PC-9 (cell line): ENCODE measurements around the gene ID2. TPM values are rescaled to one million over a fixed set of nuclear protein-coding genes. Genes with fewer than 3 reads are reported as not detected.
A peak's percentile ranks its signal among the peaks of the same experiment; 100 is the strongest.

Source experiments
- BruUV-seq: library from RNA; stranded (reverse); fragments of 400-500 nt; replicated peaks from 2 replicates; lab custom pipeline; 2021; lab: Mats Ljungman, UMichigan
- CTCF ChIA-PET: fragments of 300-600 bp; sonication (Branson Sonifier 250); formaldehyde crosslinking; loops from one replicate; lab custom pipeline; 2022; ENCODE audit warnings: antibody characterized with exemption; lab: Charles Lee
- POLR2A ChIA-PET: fragments of 300-600 bp; sonication (Branson Sonifier 250); formaldehyde crosslinking; loops from one replicate; lab custom pipeline; 2022; ENCODE audit warnings: antibody characterized with exemption; ENCODE audit not compliant: unreplicated experiment; lab: Charles Lee
- DNase-seq, 2 experiments: peaks; one replicate each; pipeline versions ENCODE4 v3.0.0 to v3.0.0-alpha.2; 2015 to 2022; ENCODE audit warnings: mixed read lengths in 1 of 2
- H2AFZ ChIP-seq: fragments of 200-600 bp; sonication (generic); 2 replicates; pipeline ENCODE4 v1.8.1; 2017; ENCODE audit warnings: antibody characterized with exemption
- H3F3A ChIP-seq: fragments of 200-600 bp; sonication (generic); 2 replicates; pipeline ENCODE4 v1.8.1; 2017; ENCODE audit warnings: antibody characterized with exemption, mild to moderate bottlenecking, low read depth; ENCODE audit not compliant: insufficient read depth
- H3K27ac ChIP-seq: fragments of 200-600 bp; sonication (generic); 2 replicates; pipeline ENCODE4 v1.6.1; 2016; ENCODE audit warnings: mixed run types
- H3K27me3 ChIP-seq: fragments of 200-600 bp; sonication (generic); 2 replicates; pipeline ENCODE4 v1.6.1; 2016; ENCODE audit warnings: low read depth, mixed run types; ENCODE audit not compliant: insufficient read depth
- H3K36me3 ChIP-seq: fragments of 200-600 bp; sonication (generic); 2 replicates; pipeline ENCODE4 v1.6.1; 2016; ENCODE audit warnings: low read depth, mixed run types
- H3K4me1 ChIP-seq: fragments of 200-600 bp; sonication (generic); replicated peaks from 2 replicates; pipeline ENCODE4 v1.6.1; 2016; ENCODE audit warnings: mixed run types; ENCODE audit not compliant: insufficient read depth
- H3K4me2 ChIP-seq: fragments of 200-600 bp; sonication (generic); 2 replicates; pipeline ENCODE4 v1.6.1; 2017; ENCODE audit warnings: mixed run types
- H3K4me3 ChIP-seq: fragments of 200-600 bp; sonication (generic); 2 replicates; pipeline ENCODE4 v1.6.1; 2016; ENCODE audit warnings: mixed run types
- H3K79me2 ChIP-seq: fragments of 200-600 bp; sonication (generic); 2 replicates; pipeline ENCODE4 v1.6.1; 2017; ENCODE audit warnings: low read depth, mixed run types
- H3K9me2 ChIP-seq: fragments of 200-600 bp; sonication (generic); 2 replicates; pipeline ENCODE4 v1.8.1; 2017; ENCODE audit warnings: mild to moderate bottlenecking; ENCODE audit not compliant: insufficient read depth
- H3K9me3 ChIP-seq: fragments of 200-600 bp; sonication (generic); 2 replicates; pipeline ENCODE4 v1.8.1; 2016; ENCODE audit warnings: low read depth; ENCODE audit not compliant: insufficient read depth
- H4K20me1 ChIP-seq: fragments of 200-600 bp; sonication (generic); 2 replicates; pipeline ENCODE4 v1.8.1; 2017; ENCODE audit not compliant: insufficient read depth
- EZH2 ChIP-seq: fragments of 200-600 bp; sonication (generic); IDR thresholded peaks from 2 replicates; pipeline ENCODE4 v1.8.0; 2017; ENCODE audit warnings: antibody characterized with exemption, low read depth
- intact Hi-C: fragments of 100-400 bp; cut with micrococcal nuclease; formaldehyde crosslinking; loops from one replicate; pipeline ENCODE4 v1.10.0; 2022; ENCODE audit not compliant: unreplicated experiment
- total RNA-seq: library from RNA; stranded (reverse); gene quantifications from 2 replicates; pipeline ENCODE4 v1.2.3, GENCODE V29; 2021
- TF ChIP-seq, protein P1 (sequence below): fragments of 200-600 bp; sonication (generic); conservative IDR thresholded peaks from 2 replicates; pipeline ENCODE4 v1.6.1; 2017; ENCODE audit warnings: mixed run types, antibody characterized with exemption, mild to moderate bottlenecking, moderate library complexity

The ID2 gene
- total RNA-seq, 1 experiment from 2014 or later, result 0.61 TPM

DNA sequence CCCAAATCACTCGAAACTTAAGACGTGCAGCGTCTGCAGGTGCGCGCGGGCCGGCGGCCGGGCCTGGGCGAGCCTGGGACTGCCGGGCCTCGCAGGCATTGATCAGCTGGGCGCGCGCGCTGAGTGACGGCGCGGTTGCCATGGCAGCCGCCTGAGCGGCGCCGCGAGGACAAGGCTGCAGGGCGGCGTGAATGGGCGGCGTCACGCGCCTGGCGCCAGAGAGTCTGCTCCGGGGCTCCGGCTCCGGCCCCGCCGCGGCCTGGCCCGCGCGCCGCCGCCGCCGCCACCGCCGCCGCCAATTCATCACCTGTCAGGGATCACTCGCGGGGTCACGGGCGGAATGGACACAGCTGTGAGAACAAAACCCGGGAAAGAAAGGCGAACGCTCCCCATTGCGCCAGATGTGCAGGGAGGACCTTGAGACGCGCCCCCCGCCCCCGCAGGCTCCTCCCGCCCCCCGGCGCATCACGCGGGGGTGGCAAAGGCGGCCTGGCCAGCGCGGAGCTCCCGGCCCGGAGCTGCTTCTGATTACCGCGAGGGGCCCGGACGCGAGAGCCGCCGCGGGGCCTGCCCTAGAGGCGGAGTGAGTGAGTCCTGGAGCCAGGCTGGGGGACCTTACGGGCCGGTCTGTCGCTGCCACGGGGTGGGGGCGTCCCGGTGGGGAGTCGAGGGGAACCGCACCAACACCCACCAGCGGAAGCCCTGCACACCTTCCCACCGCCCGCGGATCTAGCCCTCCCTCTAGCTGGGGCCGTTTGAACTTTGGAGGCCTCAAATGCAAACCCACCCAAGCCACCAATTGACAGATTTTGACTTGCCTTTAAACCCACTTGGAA lies 2.9 kb upstream of the ID2 start:
- POLR2A ChIA-PET, result no interaction called here
- no peak overlapping the region for H2AFZ ChIP-seq
- H3K4me2 ChIP-seq, result peak overlapping the region; percentile 64; the same call in 1 of the 2 replicates
- peak; percentile 41 to 82 for DNase-seq
- BruUV-seq, result no TSS peak
- 0 out of 2 replicates have a peak, but pooled peaks cover 3% of the 10 kb centered on the region for H3F3A ChIP-seq
- no peaks in the 10 kb centered on the region for H3K9me2 ChIP-seq
- no peak overlapping the region for H3K4me3 ChIP-seq
- no peaks in the 10 kb centered on the region for H3K79me2 ChIP-seq
- no peak overlapping the region for H3K27ac ChIP-seq
- H3K4me1 ChIP-seq, result no peaks in the 10 kb centered on the region; the same call in 1 of the 2 replicates
- intact Hi-C loops, result no loop called here
- H3K9me3 ChIP-seq, result 0 out of 2 replicates have a peak, but pooled peaks cover 6% of the 10 kb centered on the region
- no peaks in the 10 kb centered on the region for H4K20me1 ChIP-seq
- CTCF ChIA-PET, result no interaction called here
- no peaks in the 10 kb centered on the region for H3K36me3 ChIP-seq
- peaks cover 74% of the 10 kb centered on the region for H3K27me3 ChIP-seq
- TF ChIP-seq, protein P1, sequence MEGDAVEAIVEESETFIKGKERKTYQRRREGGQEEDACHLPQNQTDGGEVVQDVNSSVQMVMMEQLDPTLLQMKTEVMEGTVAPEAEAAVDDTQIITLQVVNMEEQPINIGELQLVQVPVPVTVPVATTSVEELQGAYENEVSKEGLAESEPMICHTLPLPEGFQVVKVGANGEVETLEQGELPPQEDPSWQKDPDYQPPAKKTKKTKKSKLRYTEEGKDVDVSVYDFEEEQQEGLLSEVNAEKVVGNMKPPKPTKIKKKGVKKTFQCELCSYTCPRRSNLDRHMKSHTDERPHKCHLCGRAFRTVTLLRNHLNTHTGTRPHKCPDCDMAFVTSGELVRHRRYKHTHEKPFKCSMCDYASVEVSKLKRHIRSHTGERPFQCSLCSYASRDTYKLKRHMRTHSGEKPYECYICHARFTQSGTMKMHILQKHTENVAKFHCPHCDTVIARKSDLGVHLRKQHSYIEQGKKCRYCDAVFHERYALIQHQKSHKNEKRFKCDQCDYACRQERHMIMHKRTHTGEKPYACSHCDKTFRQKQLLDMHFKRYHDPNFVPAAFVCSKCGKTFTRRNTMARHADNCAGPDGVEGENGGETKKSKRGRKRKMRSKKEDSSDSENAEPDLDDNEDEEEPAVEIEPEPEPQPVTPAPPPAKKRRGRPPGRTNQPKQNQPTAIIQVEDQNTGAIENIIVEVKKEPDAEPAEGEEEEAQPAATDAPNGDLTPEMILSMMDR, result no peak
- no peak for TF ChIP-seq EZH2

DNA sequence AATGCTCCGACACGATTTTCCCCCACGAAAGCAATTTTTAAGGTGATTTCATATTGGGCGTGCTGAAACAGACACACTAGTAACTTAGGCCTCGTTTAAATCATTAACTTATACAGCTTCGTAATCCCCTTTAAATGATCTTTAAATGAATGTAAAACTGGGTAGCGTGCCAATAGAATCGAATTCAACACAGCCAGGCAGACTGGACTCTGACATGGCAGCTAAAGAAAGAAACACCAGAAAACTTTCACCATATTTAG lies 2.4 kb upstream of the ID2 start:
- no peaks in the 10 kb centered on the region; the same call in 1 of the 2 replicates for H3K4me1 ChIP-seq

More for the DNA sequence above, 2.4 kb upstream of the ID2 start:
- Histone ChIP-seq H3K4me2 (no peak overlapping the region), H3K9me3 (0 out of 2 replicates have a peak, but pooled peaks cover 6% of the 10 kb centered on the region), H2AFZ (no peak overlapping the region), H3K4me3 (no peak overlapping the region), H3K9me2 (no peaks in the 10 kb centered on the region), H3F3A (0 out of 2 replicates have a peak, but pooled peaks cover 3% of the 10 kb centered on the region), H3K79me2 (no peaks in the 10 kb centered on the region), H3K27me3 (peaks cover 74% of the 10 kb centered on the region), H4K20me1 (no peaks in the 10 kb centered on the region), H3K27ac (no peak overlapping the region), H3K36me3 (no peaks in the 10 kb centered on the region)
- BruUV-seq, result no TSS peak
- ChIA-PET CTCF (no interaction called here), POLR2A (no interaction called here)
- DNase-seq, result no peak
- intact Hi-C loops, result no loop called here
- TF ChIP-seq EZH2, result no peak
- TF ChIP-seq, protein P1, result no peak
